Stimulated activated CD8-positive, alpha-beta memory T cell treated with anti-CD3 and anti-CD28 coated beads, Interleukin-15, amount 100 ng/mL, for 24 hours (primary cell): Measurements from ENCODE around the gene CASKIN2.

Experiments
- DNase-seq: peaks from one replicate; pipeline ENCODE4 v3.0.0-alpha.2; 2020; ENCODE audit warnings: low read depth

The CASKIN2 gene

DNA sequence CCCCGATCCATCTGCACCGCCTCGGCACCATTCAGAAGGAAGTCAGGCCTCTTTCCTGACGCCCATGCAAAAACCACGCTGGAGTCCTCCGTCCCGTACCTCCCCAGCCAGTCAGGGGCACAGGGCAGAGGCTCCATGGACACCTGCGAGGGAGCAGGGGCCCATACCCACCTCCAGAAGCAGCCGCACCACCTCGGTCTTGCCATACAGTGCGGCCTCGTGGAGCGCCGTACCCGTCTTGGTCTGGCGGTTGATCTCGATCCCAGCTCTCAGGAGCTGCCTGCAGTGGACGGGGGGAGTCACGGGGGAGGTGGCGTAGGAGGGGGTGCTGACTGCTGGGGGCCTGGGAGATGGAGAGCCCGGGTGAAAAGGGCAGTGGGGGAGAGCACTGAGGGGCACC is 9.2 kb downstream of the CASKIN2 start:
- no peak for DNase-seq

- DNase-seq: no peak
Measured at GRCh38 chr17:75505640-75506039, 9.7 kb downstream of the CASKIN2 start.

DNA sequence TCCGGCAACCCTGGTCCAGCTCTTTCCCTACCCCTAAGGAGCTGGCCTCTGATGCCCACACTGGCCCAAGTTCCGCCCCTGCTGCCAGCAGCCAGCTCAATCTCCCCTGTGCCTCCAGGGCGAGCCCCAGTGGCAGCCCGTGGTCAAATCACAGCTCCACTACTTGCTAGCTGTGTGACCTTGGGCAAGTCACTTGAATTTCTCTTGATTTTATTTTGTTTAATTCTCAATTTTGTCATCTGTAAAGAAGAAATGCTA is 10.3 kb downstream of the CASKIN2 start:
- no peak for DNase-seq

GRCh38 chr17:75504347-75505151 is 10.8 kb downstream of the CASKIN2 start:
- DNase-seq: no peak

DNA sequence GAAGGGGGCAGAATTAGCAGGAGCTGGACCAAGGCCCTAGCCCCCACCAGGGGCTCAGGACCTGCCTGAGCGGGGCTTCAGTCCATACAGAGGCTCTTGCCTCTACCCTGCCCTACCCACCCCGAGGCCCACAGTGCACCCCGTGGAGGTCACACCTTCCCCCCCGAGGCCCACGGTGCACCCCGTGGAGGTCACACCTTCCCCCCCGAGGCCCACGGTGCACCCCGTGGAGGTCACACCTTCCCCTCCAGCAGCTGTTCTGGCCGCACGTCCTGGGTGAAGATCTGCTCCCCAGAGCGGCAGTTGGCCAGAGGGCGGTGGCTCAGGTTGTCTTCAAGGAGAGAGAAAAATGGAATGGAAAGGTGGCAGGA is 11.4 kb downstream of the CASKIN2 start:
- no peak for DNase-seq

DNA sequence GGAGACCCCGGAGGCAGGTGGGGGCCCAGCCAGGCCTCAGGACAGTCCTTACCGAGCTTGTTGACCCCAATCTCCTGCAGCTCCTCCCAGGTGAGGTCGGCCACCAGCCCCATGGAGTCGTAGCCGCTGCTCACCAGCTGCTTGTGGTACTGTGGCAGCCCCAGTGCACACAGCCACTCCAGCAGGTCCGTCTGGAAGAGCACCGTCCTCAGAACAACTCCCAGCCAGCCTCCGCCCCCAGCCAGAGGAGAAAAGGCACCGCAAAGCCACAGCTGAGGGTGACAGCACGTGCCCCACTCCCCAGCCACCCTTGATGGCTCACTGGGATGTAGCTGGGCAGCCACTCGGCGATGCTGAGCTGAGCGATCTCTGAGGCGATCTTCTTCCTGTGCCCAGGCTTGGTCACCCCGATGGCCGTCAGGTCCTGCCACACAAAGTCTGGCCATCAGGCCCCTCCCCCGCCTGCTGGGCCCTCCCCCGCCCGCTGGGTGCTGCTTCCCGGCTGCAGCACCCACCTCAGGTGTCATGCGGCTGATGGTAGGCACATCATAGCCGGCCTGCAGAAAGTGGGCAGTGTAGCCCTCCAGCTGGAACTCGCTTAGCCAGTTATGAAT is 11.9 kb downstream of the CASKIN2 start:
- DNase-seq: no peak

DNA sequence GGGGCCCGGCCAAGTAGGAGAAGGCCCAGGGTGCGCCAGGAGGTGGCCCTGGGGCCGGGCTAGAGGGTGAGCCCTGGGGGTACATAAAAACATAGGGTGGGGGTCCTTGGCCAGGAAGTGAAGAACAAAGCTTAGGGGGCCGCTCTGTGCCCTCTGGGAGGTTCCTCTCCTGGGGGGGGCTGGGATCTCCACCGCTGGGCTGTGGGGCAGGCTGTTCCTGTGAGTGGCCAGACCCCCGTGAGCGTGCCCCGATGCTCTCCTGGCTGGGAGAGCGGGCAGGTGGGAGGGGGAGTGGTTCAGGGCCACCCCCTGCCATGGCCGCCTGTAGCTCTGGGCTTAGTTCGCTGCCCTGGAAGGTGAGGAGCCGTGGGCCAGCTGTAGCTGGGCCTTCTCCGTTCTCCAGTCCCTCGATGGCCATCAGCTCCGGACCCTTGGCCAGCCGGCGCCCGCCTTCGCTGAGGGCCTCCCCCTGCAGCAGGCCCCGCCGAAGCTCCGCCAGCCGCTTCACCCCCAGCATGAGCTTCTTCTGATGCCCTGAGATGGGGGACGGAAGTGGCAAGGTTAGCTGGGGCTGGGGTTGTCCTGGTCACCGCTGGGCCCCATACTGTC is 12.5 kb downstream of the CASKIN2 start:
- no peak for DNase-seq

DNA sequence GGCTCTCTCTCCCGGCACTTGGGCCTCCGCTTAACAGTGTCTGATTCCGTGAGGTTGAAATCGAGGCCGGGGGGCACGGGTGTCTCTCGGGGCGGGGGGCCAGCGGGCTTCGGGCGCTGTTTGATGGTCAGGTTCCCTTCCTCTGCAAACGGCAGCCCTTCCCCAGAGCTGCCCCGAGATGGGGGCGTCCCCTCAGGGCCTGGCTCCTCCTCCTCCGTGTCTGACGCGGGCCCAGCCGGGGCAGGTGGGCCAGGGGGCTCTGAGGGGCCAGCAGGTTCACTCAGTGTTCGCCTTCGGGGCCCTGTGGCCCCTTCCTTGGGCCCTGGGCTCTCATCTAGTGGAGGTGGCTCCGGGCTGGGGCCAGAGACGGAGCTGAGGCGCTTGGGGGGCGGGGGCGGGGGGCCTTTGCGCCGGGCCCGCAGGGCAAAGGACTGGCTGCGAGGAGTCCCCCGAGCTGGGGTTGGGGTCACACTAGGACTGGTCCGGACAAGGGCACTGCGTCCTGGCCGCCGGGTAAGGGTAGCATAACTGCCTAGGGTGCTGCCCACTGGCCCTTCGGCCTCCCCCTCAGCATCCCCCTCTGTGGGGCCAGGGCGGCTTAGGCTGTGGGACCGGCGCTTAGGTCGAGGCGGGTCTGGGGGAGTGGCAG is 13.1 kb downstream of the CASKIN2 start:
- no peak for DNase-seq

- DNase-seq: no peak
Measured at GRCh38 chr17:75501378-75502071, 13.8 kb downstream of the CASKIN2 start.

DNA sequence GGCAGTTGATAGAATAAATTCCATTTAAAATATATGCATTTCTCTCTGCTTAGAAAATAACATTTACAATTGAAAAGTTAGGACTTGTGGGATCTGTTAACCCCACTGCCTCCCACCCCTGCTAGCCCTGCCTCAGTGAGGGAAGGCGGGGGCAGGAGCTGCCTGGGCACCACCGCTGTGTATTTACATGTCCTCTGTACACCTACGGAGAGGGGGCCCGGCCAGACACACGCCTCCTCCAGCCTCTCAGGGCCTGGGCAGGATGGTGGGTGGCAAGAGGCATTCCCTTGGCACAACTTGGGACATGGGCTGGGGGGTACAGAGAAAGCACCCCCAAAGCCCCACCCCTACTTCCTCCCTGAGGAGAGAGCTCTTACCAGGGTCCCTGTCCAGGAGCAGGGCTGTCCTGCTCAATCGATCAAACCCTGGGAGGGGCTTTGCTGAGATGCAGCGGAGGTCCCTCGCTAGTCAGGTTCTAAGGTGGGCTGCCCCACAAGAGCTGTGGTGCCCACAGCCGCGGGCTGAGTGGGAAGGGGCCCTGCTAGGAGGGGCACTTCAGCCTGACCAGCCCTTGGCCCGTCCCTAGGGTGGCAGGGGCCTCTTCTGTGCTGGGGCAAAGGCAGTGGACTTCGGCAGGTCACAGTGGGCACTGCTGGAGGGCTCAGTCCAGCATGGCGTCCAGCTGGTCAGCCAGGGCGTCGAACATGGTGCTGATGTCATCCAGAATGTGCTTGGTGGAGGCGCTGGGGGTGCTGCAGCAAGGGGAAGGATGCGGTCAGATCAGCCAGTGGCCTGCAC is 14.7 kb downstream of the CASKIN2 start:
- DNase-seq: no peak

GRCh38 chr17:75499313-75500022 is 15.9 kb downstream of the CASKIN2 start:
- no peak for DNase-seq

DNA sequence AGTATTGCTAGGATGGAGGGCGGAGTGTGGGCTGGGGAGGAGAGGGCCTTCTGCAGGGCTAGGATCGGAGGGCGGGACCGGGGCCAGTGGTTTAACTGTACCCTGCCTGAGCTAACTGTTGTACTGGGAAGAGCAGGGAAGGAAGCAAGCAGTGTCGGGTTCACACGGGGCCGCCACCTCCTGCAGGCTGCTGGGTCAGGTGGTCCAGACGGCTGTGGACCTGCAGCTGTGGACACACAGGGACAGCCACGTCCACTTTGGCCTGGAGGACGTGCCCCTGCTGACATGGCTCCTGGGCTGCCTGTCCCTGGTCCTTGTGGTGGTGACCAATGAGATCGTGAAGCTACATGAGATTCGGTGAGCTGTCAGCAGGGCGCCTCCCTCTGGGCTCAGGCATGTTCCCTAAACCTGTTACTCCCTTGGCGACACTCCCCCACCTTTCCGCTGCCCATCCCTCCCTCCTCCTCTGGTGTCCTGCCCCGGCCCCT is 16.6 kb downstream of the CASKIN2 start:
- no peak for DNase-seq

DNA sequence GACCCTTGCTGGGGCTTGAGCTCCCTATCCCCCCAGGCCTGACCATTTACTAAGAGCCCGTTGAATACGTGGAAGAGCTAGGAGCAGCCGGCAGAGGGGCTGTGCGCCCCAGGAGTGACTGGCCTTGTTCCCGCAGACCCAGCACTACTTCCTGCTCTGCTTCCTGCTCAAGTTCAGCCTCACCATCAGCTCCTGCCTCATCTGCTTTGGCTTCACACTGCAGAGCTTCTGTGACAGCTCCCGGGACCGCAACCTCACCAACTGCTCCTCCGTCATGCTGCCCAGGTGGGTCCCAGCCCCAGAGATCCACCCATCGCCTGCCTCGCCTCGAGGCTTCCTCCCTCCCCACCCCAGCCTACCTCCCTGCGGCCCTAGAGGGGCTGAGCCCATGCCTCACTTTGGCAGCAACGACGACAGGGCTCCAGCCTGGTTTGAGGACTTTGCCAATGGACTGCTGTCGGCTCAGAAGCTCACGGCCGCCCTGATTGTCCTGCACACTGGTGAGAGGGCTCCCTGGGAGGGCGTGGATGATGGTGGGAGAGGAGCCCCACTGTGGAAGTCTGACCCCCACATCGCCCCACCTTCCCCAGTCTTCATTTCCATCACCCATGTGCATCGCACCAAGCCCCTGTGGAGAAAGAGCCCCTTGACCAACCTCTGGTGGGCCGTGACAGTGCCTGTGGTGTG is 17.2 kb downstream of the CASKIN2 start:
- no peak for DNase-seq

GRCh38 chr17:75496005-75496404 is 19.3 kb downstream of the CASKIN2 start:
- DNase-seq: no peak

- DNase-seq: no peak
Measured at GRCh38 chr17:75494326-75494877, 20.9 kb downstream of the CASKIN2 start.

DNA sequence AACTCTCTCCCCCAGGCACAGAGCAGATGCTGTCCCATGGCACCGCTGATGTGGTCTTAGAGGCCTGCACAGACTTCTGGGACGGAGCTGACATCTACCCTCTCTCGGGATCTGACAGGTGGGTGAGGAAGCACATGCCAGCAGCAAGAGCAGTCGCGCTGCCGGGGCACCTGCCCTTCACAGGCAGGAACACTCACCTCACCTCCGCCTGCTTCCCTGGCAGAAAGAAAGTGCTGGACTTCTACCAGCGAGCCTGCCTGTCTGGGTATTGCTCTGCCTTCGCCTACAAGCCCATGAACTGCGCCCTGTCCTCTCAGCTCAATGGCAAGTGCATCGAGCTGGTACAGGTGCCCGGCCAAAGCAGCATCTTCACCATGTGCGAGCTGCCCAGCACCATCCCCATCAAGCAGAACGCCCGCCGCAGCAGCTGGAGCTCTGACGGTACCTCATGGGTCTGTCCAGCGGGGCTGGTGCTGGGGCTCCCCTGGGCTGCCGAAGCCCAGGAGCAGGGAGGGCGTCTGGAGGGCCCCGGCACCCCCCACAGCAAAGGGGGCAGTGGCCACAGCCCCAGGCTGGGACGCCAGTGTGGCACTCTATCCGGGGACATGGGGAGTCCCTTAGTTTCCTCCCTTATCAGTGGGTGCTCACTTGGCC is 21.7 kb downstream of the CASKIN2 start:
- DNase-seq: no peak

DNA sequence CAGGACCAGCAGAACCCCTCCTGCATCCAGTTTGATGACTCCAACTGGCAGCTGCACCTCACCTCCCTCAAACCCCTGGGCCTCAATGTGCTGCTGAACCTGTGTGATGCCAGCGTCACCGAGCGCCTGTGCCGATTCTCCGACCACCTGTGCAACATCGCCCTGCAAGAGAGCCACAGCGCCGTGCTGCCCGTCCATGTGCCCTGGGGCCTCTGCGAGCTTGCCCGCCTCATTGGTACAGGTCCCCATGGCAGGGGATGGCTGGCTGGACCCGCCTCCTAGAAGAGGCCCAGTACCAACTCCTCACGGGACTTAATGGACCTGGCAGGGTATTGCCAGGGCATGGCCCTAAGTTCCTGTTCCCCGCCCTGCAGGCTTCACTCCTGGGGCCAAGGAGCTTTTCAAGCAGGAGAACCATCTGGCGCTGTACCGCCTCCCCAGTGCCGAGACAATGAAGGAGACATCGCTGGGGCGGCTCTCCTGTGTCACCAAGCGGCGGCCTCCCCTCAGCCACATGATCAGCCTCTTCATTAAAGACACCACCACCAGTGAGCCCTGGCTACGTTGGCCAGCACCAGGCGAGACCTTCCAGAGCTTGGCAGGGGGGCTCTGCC is 22.7 kb downstream of the CASKIN2 start:
- no peak for DNase-seq

GRCh38 chr17:75491680-75492079 is 23.7 kb downstream of the CASKIN2 start:
- DNase-seq: no peak
